OCI-M2 (cell line): Measurements from ENCODE around the gene RIMS4.

Experiments used
- DNase-seq: peaks from one replicate; lab custom pipeline; 2025; ENCODE audit not compliant: unreplicated experiment; lab: John Stamatoyannopoulos, UW

RIMS4 gene

GRCh38 chr20:44796758-44797457 lies 13.4 kb downstream of the RIMS4 start:
- DNase-seq = no peak

- no peak for DNase-seq
These were observed 14.0 kb downstream of the RIMS4 start for GRCh38 chr20:44796311-44796710.

GRCh38 chr20:44795836-44796235 lies 14.5 kb downstream of the RIMS4 start:
- no peak for DNase-seq

GRCh38 chr20:44792796-44793195 lies 17.6 kb downstream of the RIMS4 start:
- no peak for DNase-seq

GRCh38 chr20:44790638-44791393 lies 19.5 kb downstream of the RIMS4 start:
- DNase-seq = no peak

GRCh38 chr20:44788706-44789456 lies 21.5 kb downstream of the RIMS4 start:
- no peak for DNase-seq

GRCh38 chr20:44787299-44787698 lies 23.0 kb downstream of the RIMS4 start:
- no peak for DNase-seq

- DNase-seq = no peak
These were observed 24.6 kb downstream of the RIMS4 start for GRCh38 chr20:44785768-44786167.

- no peak for DNase-seq
These were observed 25.7 kb downstream of the RIMS4 start for GRCh38 chr20:44784688-44785087.

GRCh38 chr20:44781791-44782190 lies 28.6 kb downstream of the RIMS4 start:
- no peak for DNase-seq

GRCh38 chr20:44781118-44781517 lies 29.2 kb downstream of the RIMS4 start:
- DNase-seq = no peak

- DNase-seq = no peak
These were observed 30.1 kb downstream of the RIMS4 start for GRCh38 chr20:44780226-44780625.

- no peak for DNase-seq
These were observed 33.4 kb downstream of the RIMS4 start for GRCh38 chr20:44776980-44777379.

GRCh38 chr20:44773070-44773829 lies 37.1 kb downstream of the RIMS4 start:
- no peak for DNase-seq

GRCh38 chr20:44772636-44773035 lies 37.7 kb downstream of the RIMS4 start:
- no peak for DNase-seq

GRCh38 chr20:44771172-44771535 lies 39.2 kb downstream of the RIMS4 start:
- DNase-seq = no peak

GRCh38 chr20:44770484-44771171 lies 39.7 kb downstream of the RIMS4 start:
- DNase-seq = no peak

- no peak for DNase-seq
These were observed 40.9 kb downstream of the RIMS4 start for GRCh38 chr20:44769481-44769863.

GRCh38 chr20:44768854-44769480 lies 41.4 kb downstream of the RIMS4 start:
- no peak for DNase-seq

- no peak for DNase-seq
These were observed 42.1 kb downstream of the RIMS4 start for GRCh38 chr20:44768256-44768655.
